ENCODE measurements around the gene MIDN.

DNA sequence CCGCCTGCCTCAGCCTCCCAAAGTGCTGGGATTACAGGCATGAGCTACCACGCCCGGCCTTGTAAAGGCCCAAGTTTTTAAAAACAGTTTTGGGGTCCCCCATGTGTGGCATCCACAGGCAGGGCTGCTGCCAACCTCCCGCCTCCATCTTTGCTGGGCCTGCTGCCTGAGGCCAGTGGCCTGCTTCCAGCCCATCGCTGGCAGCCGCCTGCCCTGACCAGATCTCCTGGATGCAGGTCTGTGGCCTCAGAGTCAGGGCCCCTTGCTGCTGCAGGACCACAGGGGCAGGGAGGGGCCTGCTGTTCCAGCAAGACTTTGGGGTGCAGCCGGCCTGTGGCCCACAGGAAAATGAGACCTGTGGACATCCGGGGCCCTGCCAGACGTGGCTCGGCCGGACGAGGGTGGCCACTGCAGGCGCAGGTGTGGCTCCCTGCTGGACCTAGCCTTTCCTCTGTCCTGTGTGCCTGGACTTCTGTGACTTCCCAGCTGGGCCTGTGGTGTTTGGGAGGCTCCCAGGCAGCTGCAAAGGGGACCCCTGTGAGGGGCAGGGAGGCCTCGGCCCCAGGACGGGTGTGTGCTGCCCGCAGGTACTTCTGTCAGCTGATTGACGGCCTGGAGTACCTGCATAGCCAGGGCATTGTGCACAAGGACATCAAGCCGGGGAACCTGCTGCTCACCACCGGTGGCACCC, 28.5 kb upstream of the MIDN start:
- TF ChIP-seq, protein P1, sequence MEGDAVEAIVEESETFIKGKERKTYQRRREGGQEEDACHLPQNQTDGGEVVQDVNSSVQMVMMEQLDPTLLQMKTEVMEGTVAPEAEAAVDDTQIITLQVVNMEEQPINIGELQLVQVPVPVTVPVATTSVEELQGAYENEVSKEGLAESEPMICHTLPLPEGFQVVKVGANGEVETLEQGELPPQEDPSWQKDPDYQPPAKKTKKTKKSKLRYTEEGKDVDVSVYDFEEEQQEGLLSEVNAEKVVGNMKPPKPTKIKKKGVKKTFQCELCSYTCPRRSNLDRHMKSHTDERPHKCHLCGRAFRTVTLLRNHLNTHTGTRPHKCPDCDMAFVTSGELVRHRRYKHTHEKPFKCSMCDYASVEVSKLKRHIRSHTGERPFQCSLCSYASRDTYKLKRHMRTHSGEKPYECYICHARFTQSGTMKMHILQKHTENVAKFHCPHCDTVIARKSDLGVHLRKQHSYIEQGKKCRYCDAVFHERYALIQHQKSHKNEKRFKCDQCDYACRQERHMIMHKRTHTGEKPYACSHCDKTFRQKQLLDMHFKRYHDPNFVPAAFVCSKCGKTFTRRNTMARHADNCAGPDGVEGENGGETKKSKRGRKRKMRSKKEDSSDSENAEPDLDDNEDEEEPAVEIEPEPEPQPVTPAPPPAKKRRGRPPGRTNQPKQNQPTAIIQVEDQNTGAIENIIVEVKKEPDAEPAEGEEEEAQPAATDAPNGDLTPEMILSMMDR (IDR thresholded peaks at IDR 0.05) = no peak
- no peak for TF ChIP-seq EP300 (IDR thresholded peaks at IDR 0.05)
- no peak for TF ChIP-seq POLR2AphosphoS5 (IDR thresholded peaks at IDR 0.05)
- no peak for TF ChIP-seq POLR2A (IDR thresholded peaks at IDR 0.05; ENCODE audit: low read depth)
